SH-SY5Y (cell line): ENCODE measurements around the gene MAP2K7.

ENCODE experiments used
- GATA2 ChIP-seq: IDR thresholded peaks from 2 replicates; pipeline ENCODE4 v1.6.1; 2011; ENCODE audit warnings: mild to moderate bottlenecking, low read depth, low read length
- GATA3 ChIP-seq: IDR thresholded peaks from 2 replicates; pipeline ENCODE4 v1.6.1; 2011; ENCODE audit warnings: low read depth, mild to moderate bottlenecking, low read length, moderate library complexity

- TF ChIP-seq GATA3 (no peak), GATA2 (no peak)
Measured at GRCh38 chr19:7872306-7873204, 31.1 kb upstream of the MAP2K7 start.
